ENCODE results near the gene KIAA1958. TPM values are rescaled to one million over a fixed set of nuclear protein-coding genes. Genes with fewer than 3 reads are reported as not detected.

KIAA1958 gene
- total RNA-seq, 4 donors from 2014 or later = 2.7 to 5.7 (median 5.2) TPM

- DNase-seq = no peak
- WGBS, 2 donors = 74 to 76% methylated on average over 5 of the region's 5 CpGs
- no peaks in the 10 kb centered on the region for H3K27me3 ChIP-seq
- H3K4me1 ChIP-seq = peaks cover 0 to 23% (median 4%) of the 10 kb centered on the region in 3 donors
- no peak for TF ChIP-seq CTCF (IDR thresholded peaks at IDR 0.05)
- TF ChIP-seq POLR2A (IDR thresholded peaks at IDR 0.05) = no peak
- no peaks in the 10 kb centered on the region for H3K9me3 ChIP-seq
- H3K36me3 ChIP-seq = no peaks in the 10 kb centered on the region
- H3K4me3 ChIP-seq = no peak overlapping the region
- intact Hi-C loops (cut with DNase I) = no loop called here
- no peak overlapping the region for H3K27ac ChIP-seq
Observed at GRCh38 chr9:112559629-112560413, 73.2 kb downstream of the KIAA1958 start.

- TF ChIP-seq CTCF (IDR thresholded peaks at IDR 0.05) = no peak
- TF ChIP-seq POLR2A (IDR thresholded peaks at IDR 0.05) = no peak
- intact Hi-C loops (cut with DNase I) = no loop called here
- DNase-seq = no peak
- H3K27me3 ChIP-seq = no peaks in the 10 kb centered on the region
- H3K27ac ChIP-seq = no peak overlapping the region
- H3K4me3 ChIP-seq = no peak overlapping the region
- H3K4me1 ChIP-seq = peaks cover 0 to under 1% (median 0%) of the 10 kb centered on the region in 3 donors
- no peaks in the 10 kb centered on the region for H3K36me3 ChIP-seq
- H3K9me3 ChIP-seq = no peaks in the 10 kb centered on the region
- WGBS, 2 donors = 73 to 78% methylated on average over 4 of the region's 4 CpGs
Observed at GRCh38 chr9:112562235-112562958, 75.8 kb downstream of the KIAA1958 start.

DNA sequence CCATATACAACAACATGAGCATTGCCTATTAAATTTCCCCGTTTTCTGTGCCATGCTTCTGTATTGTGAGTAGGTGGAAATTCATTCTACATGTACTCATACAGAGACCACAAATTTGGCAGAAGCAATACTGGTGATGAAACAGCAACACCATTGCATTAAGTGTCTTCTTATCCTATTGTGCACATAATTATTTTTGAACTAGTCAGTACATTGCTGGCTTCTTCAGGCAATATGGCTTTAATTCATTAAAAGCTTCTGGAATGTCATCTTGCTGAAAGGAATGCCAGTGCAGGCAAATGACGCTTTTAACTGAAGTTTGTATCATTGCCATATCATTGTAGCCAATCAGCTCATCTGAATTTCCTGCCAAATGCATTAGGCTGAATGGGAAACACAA is 82.6 kb downstream of the KIAA1958 start:
- Histone ChIP-seq H3K4me3 (no peak overlapping the region), H3K27ac (no peak overlapping the region), H3K36me3 (peaks cover 0 to 4% (median 0%) of the 10 kb centered on the region in 3 donors), H3K4me1 (peaks cover 0 to 7% (median 0%) of the 10 kb centered on the region in 3 donors), H3K9me3 (no peaks in the 10 kb centered on the region), H3K27me3 (no peaks in the 10 kb centered on the region)
- intact Hi-C loops (cut with DNase I) = no loop called here
- 8 to 32% methylated on average over 2 of the region's 2 CpGs for WGBS, 2 donors
- no peak for DNase-seq
- no peak for TF ChIP-seq POLR2A (IDR thresholded peaks at IDR 0.05)
- TF ChIP-seq CTCF (IDR thresholded peaks at IDR 0.05) = no peak

- Histone ChIP-seq H3K4me1 (peaks cover 0 to 7% (median 0%) of the 10 kb centered on the region in 3 donors), H3K4me3 (no peak overlapping the region), H3K27me3 (no peaks in the 10 kb centered on the region), H3K27ac (no peak overlapping the region), H3K9me3 (no peaks in the 10 kb centered on the region), H3K36me3 (peaks cover 0 to 17% (median 0%) of the 10 kb centered on the region in 3 donors)
- TF ChIP-seq POLR2A (IDR thresholded peaks at IDR 0.05) = no peak
- no peak for TF ChIP-seq CTCF (IDR thresholded peaks at IDR 0.05)
- 64 to 65% methylated on average over 6 of the region's 6 CpGs for WGBS, 2 donors
- no peak for DNase-seq
- intact Hi-C loops (cut with DNase I) = no loop called here
Observed at GRCh38 chr9:112570671-112571167, 84.1 kb downstream of the KIAA1958 start.

All from esophagus squamous epithelium (tissue), 5 donors.